Activated B cell treated with CpG ODN at 0.5 μM for 24 hours (primary cell): ENCODE data around the gene TAP1. TPM values are rescaled to one million over a fixed set of nuclear protein-coding genes. Genes with fewer than 3 reads are reported as not detected.

ENCODE experiments used
- ATAC-seq: fragments of 200-7000 bp; cut with Tn5 transposase; one replicate; pipeline ENCODE4 v1.10.0; 2021; ENCODE audit warnings: low read depth, mild to moderate bottlenecking, moderate library complexity
- CTCF ChIA-PET: fragments of 350-600 bp; sonication (Branson Sonifier 250); formaldehyde crosslinking; loops from one replicate; lab custom pipeline; 2021; ENCODE audit warnings: antibody characterized with exemption; lab: Charles Lee
- POLR2A ChIA-PET: fragments of 350-600 bp; sonication (Branson Sonifier 250); formaldehyde crosslinking; loops from one replicate; lab custom pipeline; 2021; ENCODE audit warnings: antibody characterized with exemption; lab: Charles Lee
- DNase-seq: peaks from one replicate; pipeline ENCODE4 v3.0.0; 2022
- H3K27ac Mint-ChIP-seq: one replicate; pipeline ENCODE4 v1.8.0; 2020; ENCODE audit warnings: mixed read lengths
- H3K27me3 Mint-ChIP-seq: one replicate; pipeline ENCODE4 v1.8.0; 2021; ENCODE audit warnings: mixed read lengths
- H3K36me3 Mint-ChIP-seq: one replicate; pipeline ENCODE4 v1.8.0; 2021; ENCODE audit warnings: low read depth, mixed read lengths
- H3K4me1 Mint-ChIP-seq: one replicate; pipeline ENCODE4 v1.8.0; 2021; ENCODE audit warnings: mixed read lengths
- H3K4me3 Mint-ChIP-seq: one replicate; pipeline ENCODE4 v1.8.0; 2020; ENCODE audit warnings: mild to moderate bottlenecking, mixed read lengths
- H3K9me3 Mint-ChIP-seq: one replicate; pipeline ENCODE4 v1.8.0; 2020; ENCODE audit warnings: mixed read lengths
- CTCF ChIP-seq: fragments of 200-600 bp; IDR thresholded peaks from one replicate; pipeline ENCODE4 v1.8.0; 2022; ENCODE audit warnings: antibody characterized with exemption, mild to moderate bottlenecking
- intact Hi-C: fragments of 100-400 bp; cut with micrococcal nuclease; formaldehyde crosslinking; loops from one replicate; pipeline ENCODE4 v1.15.1; 2024
- total RNA-seq: library from RNA; stranded (reverse); gene quantifications from 2 replicates; pipeline ENCODE4 v1.2.3, GENCODE V29; 2022

Gene TAP1
- total RNA-seq, 1 donor from 2014 or later = 151 TPM

GRCh38 chr6:32839356-32839755 lies 14.1 kb downstream of the TAP1 start:
- Mint-ChIP-seq H3K9me3 (no peaks in the 10 kb centered on the region), H3K4me3 (peak overlapping the region; percentile 15), H3K27ac (peak overlapping the region; percentile 100), H3K4me1 (peaks cover 84% of the 10 kb centered on the region), H3K27me3 (no peaks in the 10 kb centered on the region), H3K36me3 (peaks cover 80% of the 10 kb centered on the region)
- DNase-seq (no peak), ATAC-seq (no peak)
- TF ChIP-seq CTCF = no peak
- POLR2A ChIA-PET = interaction anchor here (0.6 to 11.9 kb wide), 28 partner anchors 7 to 432 kb away, joined by 3 to 904 read pairs (median 10); partner anchors contain the start of genes BRD2, HLA-DMB, HLA-DOB and PSMB9
- intact Hi-C loops = no loop called here
- CTCF ChIA-PET = interaction anchor here (0.6 to 9.7 kb wide), 16 partner anchors 11 to 1884 kb away, joined by 3 to 218 read pairs (median 12); partner anchors contain the start of genes HLA-DMB, PSMB9 and TAP1

GRCh38 chr6:32838114-32838958 lies 15.2 kb downstream of the TAP1 start, which contains the start of gene TAP2:
TAP2 (minus strand) TSS chr6:32838739; CDS start chr6:32838233, 506 bp downstream.
- Mint-ChIP-seq H3K27me3 (no peaks in the 10 kb centered on the region), H3K4me3 (peak within 1 kb of the TSS; percentile 92), H3K36me3 (peaks cover 80% of the 10 kb centered on the region), H3K9me3 (no peaks in the 10 kb centered on the region), H3K27ac (peak within 1 kb of the TSS; percentile 100), H3K4me1 (peaks cover 91% of the 10 kb centered on the region)
- ChIA-PET CTCF (interaction anchor here (0.6 to 9.7 kb wide), 45 partner anchors 11 to 710 kb away, joined by 3 to 218 read pairs (median 5); partner anchors contain the start of genes ATF6B, HLA-DMA, HLA-DMB and HLA-DOB), POLR2A (interaction anchor here (0.6 to 11.9 kb wide), 69 partner anchors 9 to 1275 kb away, joined by 3 to 904 read pairs (median 5); partner anchors contain the start of genes BRD2, HLA-DMA, HLA-DMB and HLA-DOA)
- peak; percentile 82 for ATAC-seq
- intact Hi-C loops = loop anchor here (1.0 kb wide), 6 partner anchors 13 to 135 kb away; partner anchors contain the start of gene PSMB9
- peak; percentile 23 for TF ChIP-seq CTCF
- peak; percentile 98 for DNase-seq

GRCh38 chr6:32837651-32838113 lies 15.8 kb downstream of the TAP1 start:
- POLR2A ChIA-PET = interaction anchor here (0.6 to 11.9 kb wide), 34 partner anchors 9 to 424 kb away, joined by 3 to 904 read pairs (median 8); partner anchors contain the start of genes BRD2, HLA-DMA, HLA-DMB and HLA-DOB
- ATAC-seq (no peak), DNase-seq (no peak)
- no peak for TF ChIP-seq CTCF
- Mint-ChIP-seq H3K36me3 (peaks cover 80% of the 10 kb centered on the region), H3K4me3 (peak overlapping the region; percentile 92), H3K9me3 (no peaks in the 10 kb centered on the region), H3K4me1 (peaks cover 91% of the 10 kb centered on the region), H3K27me3 (no peaks in the 10 kb centered on the region), H3K27ac (peak overlapping the region; percentile 100)
- intact Hi-C loops = loop anchor here (1.0 kb wide), 6 partner anchors 12 to 136 kb away; partner anchors contain the start of gene PSMB9
- CTCF ChIA-PET = interaction anchor here (0.6 to 9.7 kb wide), 22 partner anchors 10 to 424 kb away, joined by 3 to 218 read pairs (median 10); partner anchors contain the start of genes HLA-DMB, PSMB9 and TAP1

GRCh38 chr6:32836873-32837272 lies 16.6 kb downstream of the TAP1 start:
- Mint-ChIP-seq H3K4me3 (peak overlapping the region; percentile 92), H3K27ac (peak overlapping the region; percentile 100), H3K36me3 (peaks cover 80% of the 10 kb centered on the region), H3K27me3 (no peaks in the 10 kb centered on the region), H3K4me1 (peaks cover 86% of the 10 kb centered on the region), H3K9me3 (no peaks in the 10 kb centered on the region)
- no peak for ATAC-seq
- intact Hi-C loops = no loop called here
- no peak for TF ChIP-seq CTCF
- DNase-seq = no peak
- ChIA-PET POLR2A (interaction anchor here (2.7 to 11.9 kb wide), 3 partner anchors 17 to 32 kb away, joined by 29 to 904 read pairs (median 240); partner anchors contain the start of genes PSMB9 and TAP1), CTCF (interaction anchor here (0.7 to 9.7 kb wide), 4 partner anchors 9 to 148 kb away, joined by 3 to 218 read pairs (median 121); partner anchors contain the start of genes PSMB9 and TAP1)
